Measurements from ENCODE around the gene CABLES2. TPM values are rescaled to one million over a fixed set of nuclear protein-coding genes. Genes with fewer than 3 reads are reported as not detected.
"Not testable (repeated sequence)": the region's sequence is repeated elsewhere in the genome, so short reads cannot be mapped to it uniquely, and the experiment has no call there.

Gene CABLES2
- total RNA-seq, 1 donor from 2014 or later: 4.1 TPM

DNA sequence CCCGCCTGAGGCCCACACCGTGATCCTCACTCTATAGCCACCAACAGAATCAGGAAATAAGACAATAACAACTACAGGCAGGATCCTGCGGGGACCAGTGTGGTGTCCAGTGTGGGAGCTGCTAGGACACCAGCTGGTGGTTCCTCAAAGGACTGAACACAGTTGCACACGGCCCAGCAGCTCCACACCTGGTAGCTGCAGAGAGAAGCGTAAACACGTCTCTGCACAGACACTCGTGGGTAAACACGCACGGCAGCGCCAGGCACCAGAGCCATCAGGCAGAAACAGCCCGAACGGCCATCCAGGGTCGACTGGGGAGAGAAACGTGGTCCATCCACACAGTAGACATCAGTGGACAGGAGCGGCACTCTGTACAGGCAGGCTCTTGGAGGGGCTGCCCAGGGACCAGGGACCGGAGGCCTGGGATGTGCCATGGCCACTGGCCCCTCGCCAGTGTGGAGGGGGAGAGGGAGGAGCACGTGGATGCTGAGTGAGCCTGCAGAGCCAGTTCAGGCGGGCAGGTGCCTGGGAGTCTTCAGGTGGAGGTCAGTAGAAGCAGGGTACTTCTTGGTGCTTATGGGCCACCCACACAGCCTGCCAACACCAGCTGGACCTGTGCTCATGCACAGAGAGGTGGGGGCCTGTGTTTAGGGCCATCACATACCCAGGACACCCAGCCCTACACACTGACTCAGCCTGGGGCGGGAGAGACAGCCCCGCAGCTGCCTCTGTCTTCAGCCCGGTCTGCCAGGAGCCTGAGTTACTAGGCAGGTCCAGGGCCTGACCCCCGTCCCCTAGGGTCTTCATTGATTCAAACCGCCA, 32.5 kb downstream of the CABLES2 start:
- DNase-seq (no peak), ATAC-seq (peak; percentile 13)
- no peak for TF ChIP-seq CTCF (IDR thresholded peaks at IDR 0.05)
- peaks cover 60% of the 10 kb centered on the region for H3K4me1 ChIP-seq
- H3K27me3 ChIP-seq: no peaks in the 10 kb centered on the region
- intact Hi-C loops (cut with DNase I): loop anchor here (5.0 kb wide), 1 partner anchor 72 kb away; the partner anchor contains the start of gene ADRM1
- no peaks in the 10 kb centered on the region for H3K36me3 ChIP-seq
- H3K9me3 ChIP-seq: no peaks in the 10 kb centered on the region
- H3K27ac ChIP-seq: peak overlapping the region; percentile 39
- no peak overlapping the region for H3K4me3 ChIP-seq

DNA sequence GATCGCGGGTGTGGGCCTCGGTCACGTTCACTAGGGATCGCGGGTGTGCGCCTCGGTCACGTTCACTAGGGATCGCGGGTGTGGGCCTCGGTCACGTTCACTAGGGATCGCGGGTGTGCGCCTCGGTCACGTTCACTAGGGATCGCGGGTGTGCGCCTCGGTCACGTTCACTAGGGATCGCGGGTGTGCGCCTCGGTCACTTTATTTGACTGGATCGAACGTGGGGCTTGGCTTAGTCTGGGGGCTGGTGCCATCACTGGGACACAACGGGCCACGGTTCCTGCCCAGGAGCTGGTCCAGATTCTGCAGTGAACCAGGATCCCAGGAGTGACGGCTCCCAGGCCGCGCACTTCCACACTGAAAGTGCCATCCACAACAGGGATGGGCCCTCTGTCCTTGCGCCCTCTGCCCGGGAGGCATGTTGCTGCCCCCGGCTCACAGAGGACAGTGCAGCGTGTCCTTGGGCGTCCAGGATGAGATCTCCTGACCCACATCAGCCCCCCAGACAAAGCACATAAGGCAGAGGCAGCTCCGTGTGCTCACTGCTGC, 33.4 kb downstream of the CABLES2 start:
- H3K36me3 ChIP-seq; H3K9me3 ChIP-seq; H3K27me3 ChIP-seq; H3K27ac ChIP-seq; intact Hi-C loops (cut with DNase I); H3K4me3 ChIP-seq; ATAC-seq; DNase-seq: not testable (repeated sequence)
- H3K4me1 ChIP-seq: peaks cover 69% of the 10 kb centered on the region

DNA sequence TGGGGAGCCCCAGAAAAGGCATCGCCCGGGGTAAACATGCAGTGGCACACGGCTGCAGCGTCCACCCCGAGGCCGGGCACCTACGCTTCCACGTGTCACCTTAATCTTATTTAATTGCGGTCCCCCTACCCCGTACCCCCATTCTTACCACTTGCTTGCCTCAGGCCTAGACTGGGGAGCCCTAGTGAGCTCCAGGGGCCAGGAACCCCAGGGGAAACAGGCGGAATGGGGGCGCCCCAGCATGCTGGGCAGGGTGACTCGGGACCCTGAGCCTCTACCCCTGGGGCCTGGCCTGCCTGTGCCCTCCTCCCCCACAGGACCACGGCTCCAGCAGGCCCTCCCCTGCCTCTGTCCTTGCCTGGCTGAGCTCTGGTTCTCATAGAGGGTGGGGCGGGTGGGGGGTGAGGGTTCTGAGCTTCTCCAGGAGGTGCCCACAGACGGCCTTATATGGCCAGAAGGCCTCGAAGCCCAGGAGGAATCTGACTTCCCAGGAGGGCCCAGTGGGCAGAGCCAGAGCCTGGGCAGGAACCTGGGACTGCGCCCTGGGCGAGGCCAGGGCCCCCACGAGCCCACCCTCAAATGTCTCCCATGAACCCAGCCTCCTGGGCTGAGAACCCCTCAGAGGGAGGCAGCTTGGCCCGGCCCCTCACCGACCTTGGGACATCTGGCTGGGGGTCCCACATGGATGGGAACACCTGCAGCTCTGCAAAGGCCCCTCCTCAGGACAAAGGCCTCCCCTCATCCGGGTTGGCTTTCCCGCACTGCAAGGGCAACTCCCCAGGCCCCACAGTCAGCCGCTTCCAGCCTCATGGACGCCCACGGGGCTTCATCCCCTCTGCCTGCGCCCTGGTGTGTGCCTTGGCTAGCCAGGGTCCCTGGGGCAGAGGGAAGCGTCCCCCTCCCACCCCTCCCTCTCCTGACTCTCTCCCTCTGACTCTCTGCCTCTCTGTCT, 34.8 kb downstream of the CABLES2 start:
- no peak for DNase-seq
- H3K4me1 ChIP-seq: peaks cover 69% of the 10 kb centered on the region

GRCh38 chr20:62371588-62372041, 35.5 kb downstream of the CABLES2 start:
- TF ChIP-seq CTCF (IDR thresholded peaks at IDR 0.05): no peak
- Histone ChIP-seq H3K36me3 (no peaks in the 10 kb centered on the region), H3K4me3 (no peak overlapping the region), H3K9me3 (no peaks in the 10 kb centered on the region), H3K4me1 (peaks cover 62% of the 10 kb centered on the region), H3K27me3 (no peaks in the 10 kb centered on the region), H3K27ac (no peak overlapping the region)
- no peak for DNase-seq
- ATAC-seq: no peak
- intact Hi-C loops (cut with DNase I): no loop called here

More for the DNA sequence above, 34.8 kb downstream of the CABLES2 start:
- ATAC-seq: no peak
- H3K27ac ChIP-seq: no peak overlapping the region
- H3K36me3 ChIP-seq: no peaks in the 10 kb centered on the region
- no peaks in the 10 kb centered on the region for H3K9me3 ChIP-seq
- H3K4me3 ChIP-seq: no peak overlapping the region
- H3K27me3 ChIP-seq: no peaks in the 10 kb centered on the region
- no peak for TF ChIP-seq CTCF (IDR thresholded peaks at IDR 0.05)
- intact Hi-C loops (cut with DNase I): no loop called here

- no peaks in the 10 kb centered on the region for H3K27me3 ChIP-seq
- intact Hi-C loops (cut with DNase I): no loop called here
- DNase-seq (peak; percentile 84), ATAC-seq (peak; percentile 1)
- H3K4me3 ChIP-seq: no peak overlapping the region
- no peaks in the 10 kb centered on the region for H3K9me3 ChIP-seq
- peaks cover 56% of the 10 kb centered on the region for H3K4me1 ChIP-seq
- TF ChIP-seq CTCF (IDR thresholded peaks at IDR 0.05): no peak
- peak overlapping the region; percentile 24 for H3K27ac ChIP-seq
- no peaks in the 10 kb centered on the region for H3K36me3 ChIP-seq
These were observed 36.1 kb downstream of the CABLES2 start for GRCh38 chr20:62370807-62371587.
